ENCODE measurements around the gene WIZ. TPM values are rescaled to one million over a fixed set of nuclear protein-coding genes. Genes with fewer than 3 reads are reported as not detected.

The WIZ gene
- total RNA-seq, 1 donor from 2014 or later = 106 TPM

DNA sequence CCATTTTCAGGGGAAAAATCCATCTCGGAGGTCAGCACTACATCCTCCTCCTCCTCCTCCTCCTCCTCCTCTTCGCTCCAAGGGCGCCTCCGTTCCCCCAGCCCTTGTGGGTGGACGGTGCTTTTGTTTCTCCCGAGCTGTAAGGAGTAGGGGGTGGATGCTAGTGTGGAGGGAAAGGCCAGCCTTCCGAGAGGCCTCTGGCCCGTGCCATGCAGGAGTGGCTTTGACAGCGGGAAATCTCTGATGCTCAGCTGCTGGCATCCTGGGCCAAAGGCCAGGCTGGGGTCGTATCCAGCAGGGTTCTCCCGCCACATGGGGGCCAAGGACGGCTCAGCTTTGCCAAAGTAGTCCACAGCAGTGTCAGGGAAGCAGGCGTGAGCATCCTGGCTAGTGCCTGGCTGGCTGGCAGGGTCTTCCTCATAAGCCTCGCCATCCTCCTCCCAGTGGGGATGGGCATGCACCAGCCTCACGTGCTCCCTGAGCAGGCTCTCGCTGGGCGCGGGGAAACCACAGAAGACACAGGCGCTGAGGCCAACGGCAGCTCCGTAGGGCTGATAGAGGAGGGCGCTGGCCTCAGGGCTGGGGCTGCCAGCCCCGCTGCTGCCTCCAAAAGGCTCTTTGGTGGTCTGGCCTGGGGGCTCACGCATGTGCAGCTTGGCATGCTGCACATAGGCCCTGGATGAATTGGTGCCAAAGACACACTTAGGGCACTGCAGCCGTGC is 10.5 kb downstream of the WIZ start:
- H3K4me1 Mint-ChIP-seq (ENCODE audit: low read depth, unreplicated experiment) = no peaks in the 10 kb centered on the region
- TF ChIP-seq, protein P1, sequence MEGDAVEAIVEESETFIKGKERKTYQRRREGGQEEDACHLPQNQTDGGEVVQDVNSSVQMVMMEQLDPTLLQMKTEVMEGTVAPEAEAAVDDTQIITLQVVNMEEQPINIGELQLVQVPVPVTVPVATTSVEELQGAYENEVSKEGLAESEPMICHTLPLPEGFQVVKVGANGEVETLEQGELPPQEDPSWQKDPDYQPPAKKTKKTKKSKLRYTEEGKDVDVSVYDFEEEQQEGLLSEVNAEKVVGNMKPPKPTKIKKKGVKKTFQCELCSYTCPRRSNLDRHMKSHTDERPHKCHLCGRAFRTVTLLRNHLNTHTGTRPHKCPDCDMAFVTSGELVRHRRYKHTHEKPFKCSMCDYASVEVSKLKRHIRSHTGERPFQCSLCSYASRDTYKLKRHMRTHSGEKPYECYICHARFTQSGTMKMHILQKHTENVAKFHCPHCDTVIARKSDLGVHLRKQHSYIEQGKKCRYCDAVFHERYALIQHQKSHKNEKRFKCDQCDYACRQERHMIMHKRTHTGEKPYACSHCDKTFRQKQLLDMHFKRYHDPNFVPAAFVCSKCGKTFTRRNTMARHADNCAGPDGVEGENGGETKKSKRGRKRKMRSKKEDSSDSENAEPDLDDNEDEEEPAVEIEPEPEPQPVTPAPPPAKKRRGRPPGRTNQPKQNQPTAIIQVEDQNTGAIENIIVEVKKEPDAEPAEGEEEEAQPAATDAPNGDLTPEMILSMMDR (IDR thresholded peaks at IDR 0.05; ENCODE audit: partially characterized antibody, unreplicated experiment) = no peak
- no peak overlapping the region for H3K27ac Mint-ChIP-seq (ENCODE audit: unreplicated experiment)
- H3K36me3 Mint-ChIP-seq (ENCODE audit: unreplicated experiment) = no peaks in the 10 kb centered on the region
- H3K27me3 Mint-ChIP-seq (ENCODE audit: unreplicated experiment) = peaks cover 2% of the 10 kb centered on the region
- H3K4me3 Mint-ChIP-seq (ENCODE audit: unreplicated experiment) = no peak overlapping the region
- no peak for DNase-seq
- peaks cover 3% of the 10 kb centered on the region for H3K9me3 Mint-ChIP-seq (ENCODE audit: unreplicated experiment)

DNA sequence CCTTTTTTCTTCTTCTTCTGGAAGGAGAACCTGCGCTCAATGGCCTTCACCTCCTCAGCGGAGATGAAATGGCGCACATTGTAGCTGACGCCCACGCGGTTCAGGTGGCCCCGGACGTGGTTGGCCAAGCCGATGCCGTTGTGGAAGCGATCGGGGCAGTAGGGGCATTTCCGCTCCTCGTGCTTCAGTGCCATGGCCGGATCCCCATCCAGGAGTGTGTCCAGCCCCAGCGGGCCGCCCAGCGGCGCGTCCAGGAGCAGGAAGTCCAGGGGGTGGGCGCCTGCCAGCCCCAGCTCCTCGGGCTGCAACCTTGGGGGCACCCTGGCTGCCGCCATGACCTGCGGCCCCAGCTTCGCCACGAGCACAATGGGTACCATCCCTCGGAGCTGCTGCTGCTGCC is 11.2 kb downstream of the WIZ start:
- DNase-seq = no peak
- H3K4me3 Mint-ChIP-seq (ENCODE audit: unreplicated experiment) = no peak overlapping the region
- peaks cover 3% of the 10 kb centered on the region for H3K9me3 Mint-ChIP-seq (ENCODE audit: unreplicated experiment)
- H3K36me3 Mint-ChIP-seq (ENCODE audit: unreplicated experiment) = no peaks in the 10 kb centered on the region
- H3K27me3 Mint-ChIP-seq (ENCODE audit: unreplicated experiment) = peaks cover 2% of the 10 kb centered on the region
- H3K4me1 Mint-ChIP-seq (ENCODE audit: low read depth, unreplicated experiment) = no peaks in the 10 kb centered on the region
- H3K27ac Mint-ChIP-seq (ENCODE audit: unreplicated experiment) = no peak overlapping the region
- TF ChIP-seq, protein P1 (IDR thresholded peaks at IDR 0.05; ENCODE audit: partially characterized antibody, unreplicated experiment) = no peak

DNA sequence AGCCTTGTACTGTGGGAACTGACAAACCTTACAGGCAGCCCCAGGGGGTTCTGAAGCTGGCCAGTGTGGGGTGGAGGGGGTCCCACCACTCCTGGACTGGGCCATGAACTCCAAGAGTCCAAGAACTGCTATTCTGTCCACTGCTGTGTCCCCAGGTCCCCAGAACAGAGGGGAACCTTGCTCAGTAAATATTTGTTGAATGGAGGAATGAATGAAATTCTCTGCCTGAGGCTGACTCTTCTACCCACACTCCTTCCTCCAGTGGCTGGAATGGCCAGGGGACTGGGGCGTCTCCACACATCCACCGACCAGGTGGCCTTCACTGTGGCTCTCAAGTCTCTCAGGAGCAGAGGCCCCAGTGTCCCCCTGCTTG is 11.6 kb downstream of the WIZ start:
- no peak overlapping the region for H3K4me3 Mint-ChIP-seq (ENCODE audit: unreplicated experiment)
- H3K27me3 Mint-ChIP-seq (ENCODE audit: unreplicated experiment) = peaks cover 5% of the 10 kb centered on the region
- no peak for DNase-seq
- no peaks in the 10 kb centered on the region for H3K36me3 Mint-ChIP-seq (ENCODE audit: unreplicated experiment)
- H3K27ac Mint-ChIP-seq (ENCODE audit: unreplicated experiment) = no peak overlapping the region
- TF ChIP-seq, protein P1 (IDR thresholded peaks at IDR 0.05; ENCODE audit: partially characterized antibody, unreplicated experiment) = no peak
- peaks cover 2% of the 10 kb centered on the region for H3K4me1 Mint-ChIP-seq (ENCODE audit: low read depth, unreplicated experiment)
- H3K9me3 Mint-ChIP-seq (ENCODE audit: unreplicated experiment) = peaks cover 3% of the 10 kb centered on the region

DNA sequence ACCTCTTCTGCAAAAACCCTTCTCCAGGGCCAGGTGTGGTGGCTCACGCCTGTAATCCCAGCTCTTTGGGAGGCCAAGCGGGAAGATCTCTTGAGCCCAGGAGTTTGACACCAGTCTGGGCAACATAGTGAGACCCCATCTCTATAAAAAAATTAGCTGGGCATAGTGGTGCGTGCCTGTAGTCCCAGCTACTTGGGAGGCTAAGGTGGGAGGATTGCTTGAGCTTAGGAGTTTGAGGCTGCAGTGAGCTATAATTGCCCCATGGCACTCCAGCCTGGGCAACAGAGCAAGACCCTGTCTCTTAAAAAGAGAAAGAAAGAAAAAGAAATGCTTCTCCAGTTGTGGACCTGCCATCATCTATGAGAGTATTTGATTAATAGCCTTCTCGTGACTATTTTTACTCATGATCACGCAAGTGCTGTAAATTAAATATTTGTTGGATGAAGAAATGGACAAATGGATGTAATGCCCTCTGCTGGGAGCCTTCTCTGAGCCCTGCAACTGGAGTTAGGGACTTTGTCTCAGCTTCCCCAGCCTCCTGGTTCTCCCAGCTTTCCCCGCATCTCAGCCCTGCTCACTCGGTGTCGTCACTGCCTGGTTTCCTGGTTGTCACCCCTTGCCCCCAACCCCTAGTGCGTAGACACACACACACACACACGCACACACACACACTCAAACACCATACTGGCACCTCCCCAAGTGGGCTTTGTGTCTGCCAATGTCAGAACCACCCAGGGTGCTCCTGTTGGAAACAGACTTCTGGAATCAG is 12.2 kb downstream of the WIZ start:
- Mint-ChIP-seq H3K27me3 (ENCODE audit: unreplicated experiment) (peaks cover 7% of the 10 kb centered on the region), H3K4me3 (ENCODE audit: unreplicated experiment) (no peak overlapping the region), H3K4me1 (ENCODE audit: low read depth, unreplicated experiment) (peaks cover 2% of the 10 kb centered on the region), H3K36me3 (ENCODE audit: unreplicated experiment) (no peaks in the 10 kb centered on the region), H3K27ac (ENCODE audit: unreplicated experiment) (no peak overlapping the region), H3K9me3 (ENCODE audit: unreplicated experiment) (peaks cover 6% of the 10 kb centered on the region)
- TF ChIP-seq, protein P1 (IDR thresholded peaks at IDR 0.05; ENCODE audit: partially characterized antibody, unreplicated experiment) = no peak
- no peak for DNase-seq

DNA sequence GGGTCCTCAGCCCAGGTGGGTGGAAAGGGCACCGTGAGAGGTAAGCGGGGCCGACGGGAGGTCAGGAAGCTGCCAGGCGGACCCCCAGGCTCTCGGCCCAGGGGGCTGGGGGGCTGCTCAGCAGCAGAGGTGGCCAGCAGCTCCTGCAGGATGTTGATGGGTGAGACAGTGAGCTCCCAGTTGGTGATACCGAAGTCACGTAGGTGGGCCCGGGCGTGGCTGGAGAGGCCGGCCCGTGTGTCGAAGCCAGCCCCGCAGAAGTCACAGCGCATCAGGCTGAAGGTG is 13.0 kb downstream of the WIZ start:
- Mint-ChIP-seq H3K36me3 (ENCODE audit: unreplicated experiment) (no peaks in the 10 kb centered on the region), H3K27me3 (ENCODE audit: unreplicated experiment) (peaks cover 10% of the 10 kb centered on the region), H3K4me1 (ENCODE audit: low read depth, unreplicated experiment) (peaks cover 2% of the 10 kb centered on the region), H3K4me3 (ENCODE audit: unreplicated experiment) (no peak overlapping the region), H3K9me3 (ENCODE audit: unreplicated experiment) (peaks cover 8% of the 10 kb centered on the region), H3K27ac (ENCODE audit: unreplicated experiment) (no peak overlapping the region)
- DNase-seq = no peak
- TF ChIP-seq, protein P1 (IDR thresholded peaks at IDR 0.05; ENCODE audit: partially characterized antibody, unreplicated experiment) = no peak

Measured in glutamatergic neuron (in vitro differentiated cells).